Measurements from ENCODE around the gene PALD1.
A peak's percentile ranks its signal among the peaks of the same experiment; 100 is the strongest.
"Not testable (repeated sequence)": the region's sequence is repeated elsewhere in the genome, so short reads cannot be mapped to it uniquely, and the experiment has no call there.

The PALD1 gene

GRCh38 chr10:70604106-70604505, 125.5 kb downstream of the PALD1 start:
- TF ChIP-seq Cebpa-rat (IDR thresholded peaks at IDR 0.05): no peak
- H3K9ac ChIP-seq: no peak overlapping the region
- H3K27ac ChIP-seq: no peak overlapping the region
- H3K4me1 ChIP-seq: peaks cover 12 to 29% (median 22%) of the 10 kb centered on the region in 10 experiments
- H3K27me3 ChIP-seq: no peaks in the 10 kb centered on the region
- H3K4me3 ChIP-seq: no peak overlapping the region
- H3K4me2 ChIP-seq: no peak overlapping the region
- no peaks in the 10 kb centered on the region for H3K36me3 ChIP-seq
- H3K9me3 ChIP-seq (replicated peaks in 1 of 11): no peaks in the 10 kb centered on the region
- H4K20me1 ChIP-seq: no peaks in the 10 kb centered on the region

DNA sequence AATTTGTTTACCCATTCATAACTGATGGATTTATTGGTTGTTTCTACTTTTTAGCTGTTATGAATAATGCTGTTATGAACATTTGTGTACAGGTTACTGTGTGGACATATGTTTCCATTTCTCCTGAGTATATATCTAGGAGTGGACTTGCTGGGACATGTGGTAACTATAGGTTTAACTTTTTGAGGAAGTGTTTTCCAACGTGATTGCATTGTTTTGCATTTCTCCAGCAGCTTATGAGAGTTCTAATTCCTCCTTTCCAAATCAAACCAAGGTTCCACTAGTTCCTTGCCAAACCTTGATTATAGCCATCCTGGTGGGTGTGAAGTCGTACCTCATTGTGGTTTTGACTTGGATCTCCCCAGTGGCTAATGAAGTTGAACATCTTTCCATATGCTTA, 126.6 kb downstream of the PALD1 start:
- no peaks in the 10 kb centered on the region for H4K20me1 ChIP-seq
- H3K27me3 ChIP-seq: no peaks in the 10 kb centered on the region
- H3K27ac ChIP-seq: no peak overlapping the region
- H3K4me1 ChIP-seq: peaks cover 12 to 25% (median 20%) of the 10 kb centered on the region in 10 experiments
- TF ChIP-seq Cebpa-rat (IDR thresholded peaks at IDR 0.05): no peak
- H3K4me3 ChIP-seq: no peak overlapping the region
- no peak overlapping the region for H3K9ac ChIP-seq
- no peaks in the 10 kb centered on the region for H3K36me3 ChIP-seq
- peak overlapping the region in 2 of 11 experiments; percentile 0 to 19; a peak in 2 of 22 replicates for H3K4me2 ChIP-seq
- H3K9me3 ChIP-seq (replicated peaks in 1 of 11): no peaks in the 10 kb centered on the region

DNA sequence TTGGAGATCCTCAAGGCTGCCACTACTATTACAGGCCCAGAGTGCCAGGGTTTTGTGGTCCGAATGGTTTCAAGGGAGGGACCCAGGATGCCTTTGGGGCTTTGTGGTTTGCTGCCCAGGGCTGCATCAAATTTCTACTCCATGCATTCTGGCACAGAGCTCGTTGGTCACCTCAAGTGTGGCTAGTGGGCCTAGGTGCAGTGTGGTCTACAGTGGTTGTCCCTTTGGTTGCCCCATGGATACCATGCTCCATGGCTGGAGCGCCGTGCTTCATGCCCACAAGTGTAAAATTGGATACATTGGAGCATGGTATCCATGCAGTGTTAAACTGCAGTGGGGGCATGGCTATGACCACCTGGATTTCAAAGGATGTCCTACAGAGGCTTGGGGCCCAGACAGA, 129.4 kb downstream of the PALD1 start:
- H3K9ac ChIP-seq: no peak overlapping the region
- H3K4me2 ChIP-seq: no peak overlapping the region
- no peaks in the 10 kb centered on the region for H4K20me1 ChIP-seq
- no peak overlapping the region for H3K4me3 ChIP-seq
- TF ChIP-seq Cebpa-rat (IDR thresholded peaks at IDR 0.05): no peak
- H3K4me1 ChIP-seq: peaks cover 5 to 15% (median 8%) of the 10 kb centered on the region in 10 experiments
- H3K27me3 ChIP-seq: no peaks in the 10 kb centered on the region
- H3K9me3 ChIP-seq (replicated peaks in 1 of 11): no peaks in the 10 kb centered on the region
- H3K36me3 ChIP-seq: no peaks in the 10 kb centered on the region
- H3K27ac ChIP-seq: no peak overlapping the region

- H3K36me3 ChIP-seq: no peaks in the 10 kb centered on the region
- no peak overlapping the region for H3K4me2 ChIP-seq
- H3K27ac ChIP-seq: no peak overlapping the region
- H3K4me1 ChIP-seq: peaks cover 0 to 9% (median 2%) of the 10 kb centered on the region in 10 experiments; a peak in 6 of 20 replicates
- no peak overlapping the region for H3K4me3 ChIP-seq
- no peak overlapping the region for H3K9ac ChIP-seq
- TF ChIP-seq Cebpa-rat (IDR thresholded peaks at IDR 0.05): no peak
- H3K9me3 ChIP-seq (replicated peaks in 1 of 11): peaks cover 0 to 7% (median 0%) of the 10 kb centered on the region in 11 experiments; a peak in 4 of 22 replicates
- H4K20me1 ChIP-seq: no peaks in the 10 kb centered on the region
- no peaks in the 10 kb centered on the region for H3K27me3 ChIP-seq
These were observed 135.4 kb downstream of the PALD1 start for GRCh38 chr10:70613941-70614340.

DNA sequence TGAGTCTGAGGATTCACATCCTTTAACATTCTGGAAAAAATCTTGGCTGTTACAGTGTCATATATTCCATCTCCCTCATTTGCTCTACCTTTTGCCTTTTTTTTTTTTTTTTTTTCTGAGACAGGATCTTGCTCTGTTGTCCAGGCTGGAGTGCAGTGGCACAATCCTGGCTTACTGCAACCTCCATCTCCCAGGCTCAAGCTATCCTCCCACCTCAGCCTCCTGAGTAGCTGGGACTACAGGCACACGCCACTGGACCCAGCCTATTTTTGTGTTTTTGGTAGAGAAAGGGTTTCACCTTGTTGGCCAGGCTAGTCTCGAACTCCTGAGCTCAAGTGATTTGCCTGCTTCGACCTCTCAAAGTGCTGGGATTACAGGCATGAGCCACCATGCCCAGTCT, 135.8 kb downstream of the PALD1 start:
- H4K20me1 ChIP-seq; H3K4me3 ChIP-seq; H3K9ac ChIP-seq; H3K9me3 ChIP-seq (replicated peaks in 1 of 11); H3K27me3 ChIP-seq; H3K4me2 ChIP-seq; H3K4me1 ChIP-seq; H3K36me3 ChIP-seq; H3K27ac ChIP-seq: not testable (repeated sequence)

- peaks cover 0 to 1% (median 0%) of the 10 kb centered on the region in 11 experiments; a peak in 2 of 22 replicates for H3K36me3 ChIP-seq
- H4K20me1 ChIP-seq: no peaks in the 10 kb centered on the region
- no peaks in the 10 kb centered on the region for H3K27me3 ChIP-seq
- no peak overlapping the region for H3K4me2 ChIP-seq
- peaks cover 3 to 15% (median 9%) of the 10 kb centered on the region in 11 experiments for H3K9me3 ChIP-seq (replicated peaks in 1 of 11)
- H3K9ac ChIP-seq: no peak overlapping the region
- H3K4me3 ChIP-seq: no peak overlapping the region
- no peak for TF ChIP-seq Cebpa-rat (IDR thresholded peaks at IDR 0.05)
- H3K27ac ChIP-seq: no peak overlapping the region
- peaks cover 0 to 9% (median 2%) of the 10 kb centered on the region in 10 experiments; a peak in 6 of 20 replicates for H3K4me1 ChIP-seq
These were observed 136.6 kb downstream of the PALD1 start for GRCh38 chr10:70615211-70615610.

GRCh38 chr10:70615784-70616522, 137.4 kb downstream of the PALD1 start:
- TF ChIP-seq Cebpa-rat (IDR thresholded peaks at IDR 0.05): no peak
- Histone ChIP-seq H3K36me3 (peaks cover 0 to 5% (median 0%) of the 10 kb centered on the region in 11 experiments; a peak in 2 of 22 replicates), H3K9me3 (replicated peaks in 1 of 11) (peaks cover 10 to 22% (median 16%) of the 10 kb centered on the region in 11 experiments), H3K27ac (no peak overlapping the region), H3K4me2 (peak overlapping the region in 4 of 11 experiments; percentile 13 to 59 (median 28); a peak in 6 of 22 replicates), H3K9ac (no peak overlapping the region), H3K4me1 (peaks cover 0 to 9% (median 2%) of the 10 kb centered on the region in 10 experiments; a peak in 6 of 20 replicates), H3K27me3 (no peaks in the 10 kb centered on the region), H4K20me1 (no peaks in the 10 kb centered on the region), H3K4me3 (no peak overlapping the region)

DNA sequence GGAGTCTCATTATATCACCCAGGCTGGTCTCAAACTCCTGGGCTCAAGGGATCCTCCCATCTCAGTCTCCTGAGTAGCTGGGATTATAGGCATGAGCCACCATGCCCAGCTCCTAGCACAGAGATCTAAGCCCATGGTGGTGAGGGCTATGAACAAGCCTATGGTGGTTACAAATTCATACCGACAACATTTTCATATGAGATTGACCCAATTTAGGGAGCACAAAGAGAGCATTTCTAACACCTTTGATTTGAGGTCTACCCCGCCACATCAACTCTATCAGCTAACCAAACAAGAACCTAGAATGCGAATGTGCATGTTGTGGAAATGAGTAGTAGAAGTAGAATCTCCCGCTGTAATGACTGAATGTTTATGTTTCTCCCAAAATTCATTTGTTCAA, 138.2 kb downstream of the PALD1 start:
- Histone ChIP-seq H3K9me3 (replicated peaks in 1 of 11) (peaks cover 12 to 30% (median 17%) of the 10 kb centered on the region in 11 experiments), H3K27ac (no peak overlapping the region), H3K4me2 (no peak overlapping the region), H3K4me1 (peaks cover 0 to 9% (median 2%) of the 10 kb centered on the region in 10 experiments; a peak in 6 of 20 replicates), H3K9ac (no peak overlapping the region), H3K36me3 (peaks cover 0 to 5% (median 0%) of the 10 kb centered on the region in 11 experiments; a peak in 2 of 22 replicates), H4K20me1 (no peaks in the 10 kb centered on the region), H3K4me3 (no peak overlapping the region), H3K27me3 (no peaks in the 10 kb centered on the region)
- no peak for TF ChIP-seq Cebpa-rat (IDR thresholded peaks at IDR 0.05)
